MM.1S (cell line): ENCODE measurements around the gene NCK1.

ENCODE experiments used
- DNase-seq: peaks from one replicate; pipeline ENCODE4 v3.0.0-alpha.2; 2015
- H2AFZ ChIP-seq: fragments of 300-600 bp; sonication (generic); 2 replicates; pipeline ENCODE4 v1.6.0; 2016; ENCODE audit warnings: antibody characterized with exemption, low read length
- H3F3A ChIP-seq: fragments of 300-600 bp; sonication (generic); 2 replicates; pipeline ENCODE4 v1.6.1; 2016; ENCODE audit warnings: mild to moderate bottlenecking, antibody characterized with exemption, low read length, moderate library complexity, mixed read lengths; ENCODE audit not compliant: insufficient read depth
- H3K27ac ChIP-seq: fragments of 300-600 bp; sonication (generic); 2 replicates; pipeline ENCODE4 v1.5.1; 2016; ENCODE audit warnings: mild to moderate bottlenecking, low read length
- H3K27me3 ChIP-seq: fragments of 300-600 bp; sonication (generic); replicated peaks from 2 replicates; pipeline ENCODE4 v1.6.0; 2016; ENCODE audit warnings: low read length; ENCODE audit not compliant: insufficient read depth
- H3K36me3 ChIP-seq: fragments of 300-600 bp; sonication (generic); replicated peaks from 2 replicates; pipeline ENCODE4 v1.6.1; 2016; ENCODE audit warnings: mild to moderate bottlenecking, low read length, mixed read lengths; ENCODE audit not compliant: insufficient read depth
- H3K4me1 ChIP-seq: fragments of 300-600 bp; sonication (generic); 2 replicates; pipeline ENCODE4 v1.6.1; 2016; ENCODE audit warnings: low read length, mixed read lengths
- H3K4me2 ChIP-seq: fragments of 300-600 bp; sonication (generic); 2 replicates; pipeline ENCODE4 v1.6.0; 2016; ENCODE audit warnings: low read depth, low read length
- H3K4me3 ChIP-seq: fragments of 300-600 bp; sonication (generic); 2 replicates; pipeline ENCODE4 v1.5.1; 2016; ENCODE audit warnings: low read length, mixed read lengths
- H3K79me2 ChIP-seq: fragments of 300-600 bp; sonication (generic); 2 replicates; pipeline ENCODE4 v1.6.1; 2016; ENCODE audit warnings: mixed run types, low read length, mixed read lengths
- H3K9ac ChIP-seq: fragments of 300-600 bp; sonication (generic); 2 replicates; pipeline ENCODE4 v1.6.1; 2016; ENCODE audit warnings: low read length, mixed read lengths
- H3K9me2 ChIP-seq: fragments of 300-600 bp; sonication (generic); replicated peaks from 2 replicates; pipeline ENCODE4 v1.6.1; 2016; ENCODE audit warnings: mild to moderate bottlenecking, low read length, mixed read lengths; ENCODE audit not compliant: insufficient read depth
- H3K9me3 ChIP-seq: fragments of 300-600 bp; sonication (generic); replicated peaks from 2 replicates; pipeline ENCODE4 v1.6.1; 2016; ENCODE audit warnings: mild to moderate bottlenecking, low read length, mixed read lengths; ENCODE audit not compliant: insufficient read depth
- H4K20me1 ChIP-seq: fragments of 300-600 bp; sonication (generic); 2 replicates; pipeline ENCODE4 v1.6.1; 2016; ENCODE audit warnings: mild to moderate bottlenecking, low read length, moderate library complexity, mixed read lengths; ENCODE audit not compliant: insufficient read depth
- EZH2 ChIP-seq: fragments of 300-600 bp; sonication (generic); optimal IDR thresholded peaks from 2 replicates; pipeline ENCODE3; 2017; ENCODE audit warnings: low read depth, mild to moderate bottlenecking, antibody characterized with exemption, low read length, mixed read lengths
- EZH2phosphoT487 ChIP-seq: fragments of 300-600 bp; sonication (generic); IDR thresholded peaks from 2 replicates; pipeline ENCODE4 v1.6.1; 2018; ENCODE audit warnings: antibody characterized with exemption, low read length
- TF ChIP-seq, protein P1 (sequence below): fragments of 300-600 bp; sonication (generic); IDR thresholded peaks from 2 replicates; pipeline ENCODE4 v1.5.1; 2016; ENCODE audit warnings: antibody characterized with exemption, low read length, mixed read lengths

Gene NCK1

DNA sequence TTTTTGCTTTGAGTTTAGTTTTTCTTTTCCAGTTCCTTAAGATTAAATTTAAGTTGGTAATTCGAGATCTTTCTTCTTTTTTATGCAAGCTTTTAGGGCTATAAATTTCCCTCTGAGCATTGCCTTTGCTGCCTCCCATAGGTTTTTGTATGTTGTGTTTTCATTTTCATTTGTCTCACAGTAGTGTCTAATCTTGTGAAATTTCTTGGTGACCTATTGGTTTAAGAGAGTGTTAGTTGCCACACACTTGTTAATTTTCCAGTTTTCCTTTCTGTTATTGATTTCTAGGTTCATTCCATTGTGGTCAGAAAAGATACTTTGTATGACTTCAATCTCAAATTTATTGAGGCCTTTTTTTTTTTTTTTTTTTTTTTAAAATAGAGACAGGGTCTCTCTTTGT is 77.5 kb downstream of the NCK1 start:
- H3K4me3 ChIP-seq, result no peak overlapping the region
- H3K9ac ChIP-seq, result no peak overlapping the region
- H2AFZ ChIP-seq, result no peak overlapping the region
- TF ChIP-seq EZH2phosphoT487 (no peak), EZH2 (no peak)
- TF ChIP-seq, protein P1, sequence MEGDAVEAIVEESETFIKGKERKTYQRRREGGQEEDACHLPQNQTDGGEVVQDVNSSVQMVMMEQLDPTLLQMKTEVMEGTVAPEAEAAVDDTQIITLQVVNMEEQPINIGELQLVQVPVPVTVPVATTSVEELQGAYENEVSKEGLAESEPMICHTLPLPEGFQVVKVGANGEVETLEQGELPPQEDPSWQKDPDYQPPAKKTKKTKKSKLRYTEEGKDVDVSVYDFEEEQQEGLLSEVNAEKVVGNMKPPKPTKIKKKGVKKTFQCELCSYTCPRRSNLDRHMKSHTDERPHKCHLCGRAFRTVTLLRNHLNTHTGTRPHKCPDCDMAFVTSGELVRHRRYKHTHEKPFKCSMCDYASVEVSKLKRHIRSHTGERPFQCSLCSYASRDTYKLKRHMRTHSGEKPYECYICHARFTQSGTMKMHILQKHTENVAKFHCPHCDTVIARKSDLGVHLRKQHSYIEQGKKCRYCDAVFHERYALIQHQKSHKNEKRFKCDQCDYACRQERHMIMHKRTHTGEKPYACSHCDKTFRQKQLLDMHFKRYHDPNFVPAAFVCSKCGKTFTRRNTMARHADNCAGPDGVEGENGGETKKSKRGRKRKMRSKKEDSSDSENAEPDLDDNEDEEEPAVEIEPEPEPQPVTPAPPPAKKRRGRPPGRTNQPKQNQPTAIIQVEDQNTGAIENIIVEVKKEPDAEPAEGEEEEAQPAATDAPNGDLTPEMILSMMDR, result no peak
- no peak overlapping the region for H3K27ac ChIP-seq
- no peaks in the 10 kb centered on the region; the same call in 1 of the 2 replicates for H3K36me3 ChIP-seq
- H3K27me3 ChIP-seq, result no peaks in the 10 kb centered on the region
- no peaks in the 10 kb centered on the region for H3K9me2 ChIP-seq
- no peak overlapping the region for H3K4me2 ChIP-seq
- DNase-seq, result no peak
- H3K9me3 ChIP-seq, result no peaks in the 10 kb centered on the region
- H3K4me1 ChIP-seq, result no peaks in the 10 kb centered on the region
- H3F3A ChIP-seq, result no peaks in the 10 kb centered on the region
- H4K20me1 ChIP-seq, result no peaks in the 10 kb centered on the region
- peaks cover 49% of the 10 kb centered on the region for H3K79me2 ChIP-seq

DNA sequence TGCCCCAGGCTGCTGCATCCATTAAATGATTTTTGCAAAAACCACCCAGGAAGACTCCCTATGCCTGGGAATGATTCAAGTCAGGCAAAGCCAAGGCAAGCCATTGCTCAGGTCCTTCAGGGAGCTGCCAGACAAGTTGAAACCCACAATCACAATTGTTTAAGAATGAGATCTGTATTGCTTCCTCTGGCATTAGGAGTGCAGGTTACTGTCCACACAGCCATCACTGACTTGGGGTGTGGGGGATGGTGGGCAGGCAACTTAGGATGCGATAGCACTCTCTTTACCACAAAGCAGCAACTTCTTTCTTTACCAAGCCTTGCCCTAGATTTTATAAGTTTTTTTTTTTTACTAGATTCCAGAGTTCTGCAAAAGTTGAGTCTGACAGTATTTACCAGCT is 80.8 kb downstream of the NCK1 start:
- no peaks in the 10 kb centered on the region for H3K9me2 ChIP-seq
- H2AFZ ChIP-seq, result no peak overlapping the region
- no peak for DNase-seq
- H4K20me1 ChIP-seq, result no peaks in the 10 kb centered on the region
- H3K4me2 ChIP-seq, result no peak overlapping the region
- TF ChIP-seq, protein P1, result no peak
- no peaks in the 10 kb centered on the region for H3K4me1 ChIP-seq
- no peaks in the 10 kb centered on the region for H3K27me3 ChIP-seq
- no peak overlapping the region for H3K4me3 ChIP-seq
- no peaks in the 10 kb centered on the region for H3F3A ChIP-seq
- no peaks in the 10 kb centered on the region for H3K9me3 ChIP-seq
- no peak overlapping the region for H3K27ac ChIP-seq
- peaks cover 4% of the 10 kb centered on the region; the same call in 1 of the 2 replicates for H3K36me3 ChIP-seq
- peaks cover 33% of the 10 kb centered on the region for H3K79me2 ChIP-seq
- H3K9ac ChIP-seq, result no peak overlapping the region

DNA sequence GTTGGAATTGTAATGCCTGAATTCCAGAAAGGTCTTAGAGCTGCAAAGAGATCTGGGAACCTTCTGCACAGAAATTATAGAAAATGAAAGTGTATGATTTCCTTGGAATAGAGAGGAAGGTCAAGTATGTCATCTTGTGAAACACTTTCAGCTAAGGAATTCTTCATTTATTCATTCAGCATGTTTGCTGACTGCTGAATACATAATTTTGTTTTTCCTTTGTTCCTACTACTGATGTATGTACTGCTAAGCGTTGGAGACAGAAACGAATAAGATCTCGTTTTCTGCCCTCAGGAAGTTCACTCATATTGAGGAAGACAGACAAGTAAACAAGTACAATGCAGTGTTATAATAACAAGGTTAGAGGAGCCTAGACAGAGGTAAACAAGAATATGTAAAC is 81.4 kb downstream of the NCK1 start:
- H3K36me3 ChIP-seq, result peaks cover 4% of the 10 kb centered on the region; the same call in 1 of the 2 replicates
- TF ChIP-seq, protein P1, result no peak
- TF ChIP-seq EZH2phosphoT487 (no peak), EZH2 (no peak)
- H3K4me2 ChIP-seq, result no peak overlapping the region
- no peak overlapping the region for H2AFZ ChIP-seq
- H3K27me3 ChIP-seq, result no peaks in the 10 kb centered on the region
- H3K9me3 ChIP-seq, result no peaks in the 10 kb centered on the region
- no peak overlapping the region for H3K27ac ChIP-seq
- H4K20me1 ChIP-seq, result no peaks in the 10 kb centered on the region
- H3K4me3 ChIP-seq, result no peak overlapping the region
- H3K9me2 ChIP-seq, result no peaks in the 10 kb centered on the region
- H3K4me1 ChIP-seq, result no peaks in the 10 kb centered on the region
- H3K9ac ChIP-seq, result no peak overlapping the region
- DNase-seq, result no peak
- peaks cover 26% of the 10 kb centered on the region for H3K79me2 ChIP-seq
- no peaks in the 10 kb centered on the region for H3F3A ChIP-seq
